IMR-90 (cell line): ENCODE measurements around the gene PIGBOS1. TPM values are rescaled to one million over a fixed set of nuclear protein-coding genes. Genes with fewer than 3 reads are reported as not detected.
A peak's percentile ranks its signal among the peaks of the same experiment; 100 is the strongest.

Experiments used
- ATAC-seq: fragments of 200-7000 bp; cut with Tn5 transposase; 2 replicates; pipeline ENCODE4 v1.9.1; 2020; ENCODE audit warnings: low read depth, mild to moderate bottlenecking, moderate library complexity
- BruUV-seq: library from RNA; stranded (reverse); fragments of 400-500 nt; replicated peaks from 2 replicates; lab custom pipeline; 2021; lab: Mats Ljungman, UMichigan
- CTCF ChIA-PET: fragments of 300-600 bp; formaldehyde crosslinking; extraction: SDS; loops from one replicate; lab custom pipeline; 2021; ENCODE audit warnings: antibody characterized with exemption; lab: Yijun Ruan, JAX
- POLR2A ChIA-PET: fragments of 300-600 bp; sonication (Branson Sonifier 250); formaldehyde crosslinking; loops from one replicate; lab custom pipeline; 2022; ENCODE audit warnings: antibody characterized with exemption; ENCODE audit not compliant: unreplicated experiment; lab: Charles Lee
- DNase-seq: peaks from one replicate; pipeline ENCODE4 v3.0.0; 2013
- H2AFZ ChIP-seq: replicated peaks from 2 replicates; pipeline ENCODE3; 2013; ENCODE audit warnings: low read length, mild to moderate bottlenecking; ENCODE audit not compliant: poor library complexity
- H2AK5ac ChIP-seq: 2 replicates; pipeline ENCODE4 v1.6.1; 2013; ENCODE audit warnings: low read depth, low read length, inconsistent platforms
- H2AK9ac ChIP-seq: replicated peaks from 2 replicates; pipeline ENCODE3; 2013; ENCODE audit warnings: mild to moderate bottlenecking, low read depth, low read length, moderate library complexity; ENCODE audit not compliant: poor library complexity
- H2BK120ac ChIP-seq: 2 replicates; pipeline ENCODE4 v1.6.1; 2013; ENCODE audit warnings: low read depth, low read length, inconsistent platforms
- H2BK15ac ChIP-seq: 3 replicates; pipeline ENCODE4 v1.6.1; 2013; ENCODE audit warnings: low read depth, low read length, inconsistent platforms
- H2BK20ac ChIP-seq: 2 replicates; pipeline ENCODE4 v1.6.1; 2013; ENCODE audit warnings: low read depth, mild to moderate bottlenecking, inconsistent platforms, low read length, moderate library complexity
- H2BK5ac ChIP-seq: 2 replicates; pipeline ENCODE4 v1.6.1; 2013; ENCODE audit warnings: mild to moderate bottlenecking, low read depth, low read length, inconsistent platforms; ENCODE audit not compliant: poor library complexity, severe bottlenecking
- H3K14ac ChIP-seq: replicated peaks from 2 replicates; pipeline ENCODE4 v1.6.1; 2013; ENCODE audit warnings: low read depth, low read length, inconsistent platforms
- H3K18ac ChIP-seq: 2 replicates; pipeline ENCODE4 v1.6.1; 2013; ENCODE audit warnings: low read depth, low read length, control low read depth
- H3K23ac ChIP-seq: 2 replicates; pipeline ENCODE4 v1.6.1; 2013; ENCODE audit warnings: low read depth, low read length, inconsistent platforms
- H3K27ac ChIP-seq: 2 replicates; pipeline ENCODE4 v1.5.1; 2013; ENCODE audit warnings: mild to moderate bottlenecking, control low read depth, low read length; ENCODE audit not compliant: insufficient read depth
- H3K27me3 ChIP-seq: 2 replicates; pipeline ENCODE4 v1.6.1; 2013; ENCODE audit warnings: low read length; ENCODE audit not compliant: control insufficient read depth, insufficient read depth
- H3K36me3 ChIP-seq: 2 replicates; pipeline ENCODE4 v1.6.1; 2013; ENCODE audit warnings: low read length, mixed read lengths; ENCODE audit not compliant: control insufficient read depth, insufficient read depth
- H3K4ac ChIP-seq: 2 replicates; pipeline ENCODE4 v1.6.1; 2013; ENCODE audit warnings: low read depth, low read length, inconsistent platforms
- H3K4me1 ChIP-seq: 2 replicates; pipeline ENCODE4 v1.6.1; 2013; ENCODE audit warnings: low read length, mixed read lengths; ENCODE audit not compliant: control insufficient read depth, insufficient read depth
- H3K4me2 ChIP-seq: 2 replicates; pipeline ENCODE4 v1.6.1; 2013; ENCODE audit warnings: low read depth, mild to moderate bottlenecking, control low read depth, low read length, moderate library complexity
- H3K4me3 ChIP-seq: 2 replicates; pipeline ENCODE4 v1.5.1; 2013; ENCODE audit warnings: low read depth, mild to moderate bottlenecking, control low read depth, low read length, moderate library complexity; ENCODE audit not compliant: insufficient read depth
- H3K56ac ChIP-seq: 2 replicates; pipeline ENCODE4 v1.6.1; 2013; ENCODE audit warnings: low read length, inconsistent platforms; ENCODE audit not compliant: insufficient read depth; ENCODE audit errors: extremely low read depth
- H3K79me1 ChIP-seq, 2 experiments: 2 replicates each; pipeline ENCODE4 v1.6.1; 2013; ENCODE audit warnings: low read length in 2 of 2, inconsistent platforms in 1 of 2, low read depth in 1 of 2
- H3K9ac ChIP-seq: 2 replicates; pipeline ENCODE4 v1.6.1; 2013; ENCODE audit warnings: low read depth, low read length, control low read depth
- H3K9me1 ChIP-seq: 2 replicates; pipeline ENCODE4 v1.6.1; 2013; ENCODE audit warnings: low read length, inconsistent platforms; ENCODE audit not compliant: insufficient read depth
- H3K9me3 ChIP-seq: 2 replicates; pipeline ENCODE4 v1.6.1; 2013; ENCODE audit warnings: low read length; ENCODE audit not compliant: control insufficient read depth, insufficient read depth
- H4K20me1 ChIP-seq: 2 replicates; pipeline ENCODE4 v1.6.1; 2013; ENCODE audit warnings: low read length, inconsistent platforms; ENCODE audit not compliant: insufficient read depth
- H4K5ac ChIP-seq: 2 replicates; pipeline ENCODE4 v1.6.1; 2013; ENCODE audit warnings: mild to moderate bottlenecking, low read depth, low read length, control low read depth
- H4K8ac ChIP-seq, 2 experiments: 2 replicates each; pipeline ENCODE4 v1.6.1; 2013; ENCODE audit warnings: low read depth in 2 of 2, low read length in 2 of 2, control low read depth in 1 of 2, inconsistent platforms in 1 of 2
- H4K91ac ChIP-seq: 2 replicates; pipeline ENCODE4 v1.6.1; 2013; ENCODE audit warnings: low read depth, low read length, inconsistent platforms; ENCODE audit not compliant: insufficient read depth
- BHLHE40 ChIP-seq: fragments of 150-350 bp; IDR thresholded peaks from 2 replicates; pipeline ENCODE4 v1.6.1; 2016; ENCODE audit warnings: mild to moderate bottlenecking, low read depth, low read length
- CEBPB ChIP-seq: IDR thresholded peaks from 2 replicates; pipeline ENCODE4 v1.6.1; 2012; ENCODE audit warnings: low read depth, low read length, improper control_type of control experiment
- CHD1 ChIP-seq: IDR thresholded peaks from 2 replicates; pipeline ENCODE4 v1.6.1; 2012; ENCODE audit warnings: low read depth, low read length, improper control_type of control experiment
- CTCF ChIP-seq: conservative IDR thresholded peaks from 2 replicates; pipeline ENCODE4 v1.5.1; 2012; ENCODE audit warnings: mild to moderate bottlenecking, low read depth, low read length, improper control_type of control experiment
- ELK1 ChIP-seq: fragments of 150-350 bp; IDR thresholded peaks from 2 replicates; pipeline ENCODE4 v1.6.1; 2016; ENCODE audit warnings: low read depth, mild to moderate bottlenecking, low read length, moderate library complexity, borderline replicate concordance
- FOS ChIP-seq: fragments of 150-350 bp; IDR thresholded peaks from 2 replicates; pipeline ENCODE4 v1.6.1; 2016; ENCODE audit warnings: low read depth, low read length
- MAFK ChIP-seq: IDR thresholded peaks from 2 replicates; pipeline ENCODE4 v1.6.1; 2012; ENCODE audit warnings: low read depth, low read length, improper control_type of control experiment
- MAZ ChIP-seq: IDR thresholded peaks from 2 replicates; pipeline ENCODE4 v1.6.1; 2012; ENCODE audit warnings: low read depth, mild to moderate bottlenecking, low read length, improper control_type of control experiment, moderate library complexity, borderline replicate concordance
- MXI1 ChIP-seq: IDR thresholded peaks from 2 replicates; pipeline ENCODE4 v1.6.1; 2012; ENCODE audit warnings: low read depth, mild to moderate bottlenecking, low read length, moderate library complexity, borderline replicate concordance
- NFE2L2 ChIP-seq: fragments of 150-350 bp; IDR thresholded peaks from 2 replicates; pipeline ENCODE4 v1.6.1; 2016; ENCODE audit warnings: low read depth, mild to moderate bottlenecking, low read length
- POLR2A ChIP-seq: IDR thresholded peaks from 2 replicates; pipeline ENCODE4 v1.6.1; 2012; ENCODE audit warnings: mild to moderate bottlenecking, low read depth, low read length
- RCOR1 ChIP-seq: IDR thresholded peaks from 2 replicates; pipeline ENCODE4 v1.6.1; 2012; ENCODE audit warnings: mild to moderate bottlenecking, low read length, improper control_type of control experiment; ENCODE audit not compliant: insufficient replicate concordance
- SMC3 ChIP-seq: fragments of 150-350 bp; IDR thresholded peaks from 2 replicates; pipeline ENCODE4 v1.6.1; 2016; ENCODE audit warnings: low read depth, mild to moderate bottlenecking, antibody characterized with exemption, low read length, moderate library complexity
- WGBS, 2 experiments: methylation state at CpG; one replicate each; pipeline versions ENCODE4 v1.1.5 to v1.1.7; 2013; ENCODE audit warnings: missing lambda C conversion rate in 2 of 2; ENCODE audit not compliant: insufficient read length in 1 of 2; ENCODE audit errors: extremely low coverage in 2 of 2; 5-methylcytosine and 5-hydroxymethylcytosine counted together
- dilution Hi-C: fragments of 300-500 bp; cut with HindIII; formaldehyde crosslinking; loops from one replicate; pipeline ENCODE4 v1.14.3; 2018; ENCODE audit warnings: low sequenced_read_pairs; ENCODE audit not compliant: unreplicated experiment
- in situ Hi-C: fragments of 300-500 bp; cut with MboI; formaldehyde crosslinking; loops from 3 replicates; pipeline ENCODE4 v1.14.3; 2019; ENCODE audit warnings: low sequenced_read_pairs, inconsistent platforms, mixed read lengths
- intact Hi-C: fragments of 100-400 bp; cut with micrococcal nuclease; formaldehyde crosslinking; loops from 2 replicates; pipeline ENCODE4 v1.10.0; 2022
- polyA plus RNA-seq, 3 experiments: library from polyadenylated mRNA; depleted of rRNA; stranded (reverse); fragments of >200 nt; gene quantifications; 2 replicates each; pipeline ENCODE4 v1.2.3, GENCODE V29; 2012; ENCODE audit warnings: low replicate concordance in 1 of 3
- total RNA-seq: library from RNA; depleted of rRNA; stranded (reverse); fragments of >200 nt; gene quantifications from 2 replicates; pipeline ENCODE4 v1.2.3, GENCODE V29; 2012

PIGBOS1 gene
- total and polyA plus RNA-seq, 2 of the 4 experiments (the other 2 are of a cell fraction), result 11.7 to 12.7 TPM

- POLR2A ChIA-PET, result interaction anchor here (0.6 kb wide), 1 partner anchor 52 kb away, joined by 4 read pairs; the partner anchor contains the start of genes PIGB and PIGBOS1
- Histone ChIP-seq H4K91ac (no peak overlapping the region), H3K27ac (peak overlapping the region; percentile 84), H3K4me3 (peak overlapping the region; percentile 22; the same call in 1 of the 2 replicates), H3K9me3 (no peaks in the 10 kb centered on the region), H3K4me1 (peaks cover 13% of the 10 kb centered on the region), H3K23ac (peak overlapping the region; percentile 79), H3K4ac (peak overlapping the region; percentile 51), H3K27me3 (no peaks in the 10 kb centered on the region), H3K9me1 (peaks cover 9% of the 10 kb centered on the region), H3K18ac (peak overlapping the region; percentile 42), H3K4me2 (peak overlapping the region; percentile 97), H3K36me3 (no peaks in the 10 kb centered on the region), H4K8ac (peak overlapping the region; percentile 4 to 26; a peak in 2 of 4 replicates), H3K79me1 (peaks cover 9 to 35% of the 10 kb centered on the region in 2 experiments; a peak in 3 of 4 replicates), H2AK9ac (no peak overlapping the region), H3K56ac (no peak overlapping the region), H4K20me1 (peaks cover 3% of the 10 kb centered on the region; the same call in 1 of the 2 replicates), H2AFZ (peak overlapping the region; percentile 83), H2BK15ac (no peak overlapping the region), H3K9ac (peak overlapping the region; percentile 47), H2BK5ac (peak overlapping the region; percentile 40), H4K5ac (peak overlapping the region; percentile 76), H2BK20ac (peak overlapping the region; percentile 57; the same call in 1 of the 2 replicates), H2BK120ac (peak overlapping the region; percentile 45), H2AK5ac (peak overlapping the region; percentile 31; the same call in 1 of the 2 replicates), H3K14ac (peak overlapping the region; percentile 69)
- ATAC-seq, result peak; percentile 75
- in situ Hi-C loops, result no loop called here
- no CpG with 5 or more reads among the region's 10 CpGs for WGBS, 2 experiments
- CTCF ChIA-PET, result interaction anchor here (0.6 to 1.2 kb wide), 4 partner anchors 11 to 50 kb away, joined by 3 to 4 read pairs (median 3); no protein-coding TSS in a partner anchor
- TF ChIP-seq CHD1, result no peak
- no peak for TF ChIP-seq RCOR1
- no peak for TF ChIP-seq CTCF
- no peak for TF ChIP-seq SMC3
- TF ChIP-seq MXI1, result no peak
- 0 out of 2 replicates have a peak, but pooled peaks have one; percentile 23 for TF ChIP-seq CEBPB
- no peak for TF ChIP-seq MAFK
- no peak for TF ChIP-seq ELK1
- peak; percentile 69 for TF ChIP-seq FOS
- TF ChIP-seq NFE2L2, result no peak
- no peak for TF ChIP-seq POLR2A
- peak; percentile 50 for TF ChIP-seq BHLHE40
- no peak for TF ChIP-seq MAZ
- intact Hi-C loops, result no loop called here
- peak; percentile 74 for DNase-seq
- dilution Hi-C loops, result no loop called here
- BruUV-seq, result no TSS peak
These were observed 51.3 kb downstream of the PIGBOS1 start for GRCh38 chr15:55267401-55268175.
